IPS DF 6.9 (cell line): ENCODE results near the gene EPN3.
A peak's percentile ranks its signal among the peaks of the same experiment; 100 is the strongest.

Experiments
- DNase-seq: peaks from one replicate; pipeline ENCODE4 v3.0.0-alpha.2; 2013; ENCODE audit warnings: low read depth, low spot score
- H3K27ac ChIP-seq: one replicate; pipeline ENCODE4 v1.5.1; 2013; ENCODE audit warnings: low read length, control low read depth
- H3K27me3 ChIP-seq: 2 replicates; pipeline ENCODE4 v1.6.1; 2013; ENCODE audit warnings: mild to moderate bottlenecking, low read length; ENCODE audit not compliant: control insufficient read depth, insufficient read depth
- H3K36me3 ChIP-seq: 2 replicates; pipeline ENCODE4 v1.6.1; 2013; ENCODE audit warnings: low read length; ENCODE audit not compliant: control insufficient read depth, insufficient read depth
- H3K4me1 ChIP-seq: 2 replicates; pipeline ENCODE4 v1.6.1; 2013; ENCODE audit warnings: low read length; ENCODE audit not compliant: control insufficient read depth, insufficient read depth
- H3K4me3 ChIP-seq: 2 replicates; pipeline ENCODE4 v1.5.1; 2013; ENCODE audit warnings: mild to moderate bottlenecking, low read length
- H3K9me3 ChIP-seq: 2 replicates; pipeline ENCODE4 v1.6.1; 2013; ENCODE audit warnings: low read length, inconsistent platforms; ENCODE audit not compliant: control insufficient read depth, insufficient read depth
- WGBS: extraction: QIAGEN DNeasy Blood & Tissue Kit; methylation state at CpG from one replicate; pipeline ENCODE4 v1.1.7; 2013; ENCODE audit warnings: mixed read lengths, missing lambda C conversion rate; ENCODE audit not compliant: insufficient read length, insufficient coverage; 5-methylcytosine and 5-hydroxymethylcytosine counted together

EPN3 gene

GRCh38 chr17:50559674-50560184 lies 27.2 kb downstream of the EPN3 start:
- Histone ChIP-seq H3K36me3 (no peaks in the 10 kb centered on the region), H3K4me1 (peaks cover 2% of the 10 kb centered on the region), H3K27me3 (peaks cover 38% of the 10 kb centered on the region), H3K4me3 (peak overlapping the region; percentile 58; the same call in 1 of the 2 replicates), H3K27ac (no peak overlapping the region), H3K9me3 (no peaks in the 10 kb centered on the region)
- no CpG with 5 or more reads among the region's 27 CpGs for WGBS
- peak; percentile 84 for DNase-seq

- no peaks in the 10 kb centered on the region for H3K9me3 ChIP-seq
- WGBS: no CpG with 5 or more reads among the region's 56 CpGs
- H3K36me3 ChIP-seq: no peaks in the 10 kb centered on the region
- peaks cover 41% of the 10 kb centered on the region for H3K27me3 ChIP-seq
- no peak within 1 kb of the TSS for H3K27ac ChIP-seq
- peaks cover 3% of the 10 kb centered on the region for H3K4me1 ChIP-seq
- H3K4me3 ChIP-seq: peak within 1 kb of the TSS; percentile 58
- peak; percentile 92 for DNase-seq
Measured at GRCh38 chr17:50560185-50560824, 27.8 kb downstream of the EPN3 start, which contains the start of gene CACNA1G. TSS of gene CACNA1G (plus strand) at chr17:50560715. CDS start at chr17:50561460, 745 bp downstream.

GRCh38 chr17:50560931-50561745 lies 28.6 kb downstream of the EPN3 start:
- Histone ChIP-seq H3K27ac (no peak overlapping the region), H3K4me1 (peaks cover 3% of the 10 kb centered on the region), H3K4me3 (peak overlapping the region; percentile 53), H3K36me3 (no peaks in the 10 kb centered on the region), H3K27me3 (peaks cover 46% of the 10 kb centered on the region), H3K9me3 (no peaks in the 10 kb centered on the region)
- no CpG with 5 or more reads among the region's 88 CpGs for WGBS
- no peak for DNase-seq

GRCh38 chr17:50561746-50562141 lies 29.2 kb downstream of the EPN3 start:
- Histone ChIP-seq H3K36me3 (no peaks in the 10 kb centered on the region), H3K4me1 (peaks cover 3% of the 10 kb centered on the region), H3K9me3 (no peaks in the 10 kb centered on the region), H3K4me3 (peak overlapping the region; percentile 53; the same call in 1 of the 2 replicates), H3K27ac (no peak overlapping the region), H3K27me3 (peaks cover 51% of the 10 kb centered on the region)
- no CpG with 5 or more reads among the region's 27 CpGs for WGBS
- DNase-seq: no peak

- WGBS: no CpG with 5 or more reads among the region's 22 CpGs
- Histone ChIP-seq H3K36me3 (no peaks in the 10 kb centered on the region), H3K9me3 (no peaks in the 10 kb centered on the region), H3K27ac (no peak overlapping the region), H3K4me3 (peak overlapping the region; percentile 9; the same call in 1 of the 2 replicates), H3K4me1 (peaks cover 3% of the 10 kb centered on the region), H3K27me3 (peaks cover 53% of the 10 kb centered on the region)
- no peak for DNase-seq
Measured at GRCh38 chr17:50562242-50563091, 29.9 kb downstream of the EPN3 start.

- H3K4me1 ChIP-seq: peaks cover 3% of the 10 kb centered on the region
- H3K9me3 ChIP-seq: no peaks in the 10 kb centered on the region
- no peak for DNase-seq
- H3K36me3 ChIP-seq: no peaks in the 10 kb centered on the region
- WGBS: no CpG with 5 or more reads among the region's 4 CpGs
- H3K27ac ChIP-seq: no peak overlapping the region
- H3K27me3 ChIP-seq: peaks cover 50% of the 10 kb centered on the region
- no peak overlapping the region for H3K4me3 ChIP-seq
Measured at GRCh38 chr17:50563092-50563511, 30.6 kb downstream of the EPN3 start.

GRCh38 chr17:50564916-50565315 lies 32.4 kb downstream of the EPN3 start:
- Histone ChIP-seq H3K9me3 (no peaks in the 10 kb centered on the region), H3K4me1 (0 out of 2 replicates have a peak, but pooled peaks cover 1% of the 10 kb centered on the region), H3K36me3 (no peaks in the 10 kb centered on the region), H3K4me3 (no peak overlapping the region), H3K27me3 (peaks cover 43% of the 10 kb centered on the region), H3K27ac (no peak overlapping the region)
- no peak for DNase-seq
- no CpG with 5 or more reads among the region's 19 CpGs for WGBS

- Histone ChIP-seq H3K4me1 (0 out of 2 replicates have a peak, but pooled peaks cover 4% of the 10 kb centered on the region), H3K27me3 (peaks cover 43% of the 10 kb centered on the region), H3K27ac (no peak overlapping the region), H3K4me3 (no peak overlapping the region), H3K36me3 (no peaks in the 10 kb centered on the region), H3K9me3 (no peaks in the 10 kb centered on the region)
- no CpG with 5 or more reads among the region's 10 CpGs for WGBS
- DNase-seq: no peak
Measured at GRCh38 chr17:50565402-50566350, 33.1 kb downstream of the EPN3 start.

- 0 out of 2 replicates have a peak, but pooled peaks cover 4% of the 10 kb centered on the region for H3K4me1 ChIP-seq
- H3K27ac ChIP-seq: no peak overlapping the region
- H3K9me3 ChIP-seq: no peaks in the 10 kb centered on the region
- H3K4me3 ChIP-seq: no peak overlapping the region
- H3K27me3 ChIP-seq: peaks cover 41% of the 10 kb centered on the region
- no peaks in the 10 kb centered on the region for H3K36me3 ChIP-seq
- DNase-seq: no peak
- WGBS: no CpG with 5 or more reads among the region's 2 CpGs
Measured at GRCh38 chr17:50566886-50567285, 34.4 kb downstream of the EPN3 start.
